Bronchial epithelial cell (primary cell): ENCODE measurements around the gene ARID3A. TPM values are rescaled to one million over a fixed set of nuclear protein-coding genes. Genes with fewer than 3 reads are reported as not detected.

Experiments
- DNase-seq: peaks from one replicate; pipeline ENCODE4 v3.0.0-alpha.2; 2010; ENCODE audit warnings: low read depth
- FAIRE-seq: peaks from 2 replicates; lab custom pipeline; 2011; peaks lifted over from hg19 to GRCh38; lab: Jason Lieb, UNC
- H3K27me3 ChIP-seq: 2 replicates; pipeline ENCODE4 v1.5.1; 2011; ENCODE audit warnings: low read length; ENCODE audit not compliant: control insufficient read depth, insufficient read depth
- H3K36me3 ChIP-seq: 2 replicates; pipeline ENCODE4 v1.5.1; 2011; ENCODE audit warnings: low read length; ENCODE audit not compliant: control insufficient read depth, insufficient read depth
- H3K4me3 ChIP-seq: 2 replicates; pipeline ENCODE4 v1.5.1; 2011; ENCODE audit warnings: mild to moderate bottlenecking, low read depth, low read length, control low read depth
- total RNA-seq: library from RNA; depleted of rRNA; stranded (reverse); fragments of >200 nt; gene quantifications from 2 replicates; pipeline ENCODE4 v1.2.1, GENCODE V29; 2014
- TF ChIP-seq, protein P1 (sequence below): IDR thresholded peaks from 2 replicates; pipeline ENCODE4 v1.5.1; 2011; ENCODE audit warnings: mild to moderate bottlenecking, moderate library complexity, low read length, control low read depth, inconsistent platforms; ENCODE audit not compliant: insufficient read depth, severe bottlenecking

The ARID3A gene
- total RNA-seq, 1 donor from 2014 or later: 15.8 TPM

GRCh38 chr19:1013218-1013617, 87.4 kb downstream of the ARID3A start:
- Histone ChIP-seq H3K36me3 (peaks cover 43% of the 10 kb centered on the region), H3K4me3 (no peak overlapping the region), H3K27me3 (no peaks in the 10 kb centered on the region)
- no peak for DNase-seq
- FAIRE-seq: no peak
- TF ChIP-seq, protein P1, sequence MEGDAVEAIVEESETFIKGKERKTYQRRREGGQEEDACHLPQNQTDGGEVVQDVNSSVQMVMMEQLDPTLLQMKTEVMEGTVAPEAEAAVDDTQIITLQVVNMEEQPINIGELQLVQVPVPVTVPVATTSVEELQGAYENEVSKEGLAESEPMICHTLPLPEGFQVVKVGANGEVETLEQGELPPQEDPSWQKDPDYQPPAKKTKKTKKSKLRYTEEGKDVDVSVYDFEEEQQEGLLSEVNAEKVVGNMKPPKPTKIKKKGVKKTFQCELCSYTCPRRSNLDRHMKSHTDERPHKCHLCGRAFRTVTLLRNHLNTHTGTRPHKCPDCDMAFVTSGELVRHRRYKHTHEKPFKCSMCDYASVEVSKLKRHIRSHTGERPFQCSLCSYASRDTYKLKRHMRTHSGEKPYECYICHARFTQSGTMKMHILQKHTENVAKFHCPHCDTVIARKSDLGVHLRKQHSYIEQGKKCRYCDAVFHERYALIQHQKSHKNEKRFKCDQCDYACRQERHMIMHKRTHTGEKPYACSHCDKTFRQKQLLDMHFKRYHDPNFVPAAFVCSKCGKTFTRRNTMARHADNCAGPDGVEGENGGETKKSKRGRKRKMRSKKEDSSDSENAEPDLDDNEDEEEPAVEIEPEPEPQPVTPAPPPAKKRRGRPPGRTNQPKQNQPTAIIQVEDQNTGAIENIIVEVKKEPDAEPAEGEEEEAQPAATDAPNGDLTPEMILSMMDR: no peak

- H3K36me3 ChIP-seq: peaks cover 43% of the 10 kb centered on the region
- H3K4me3 ChIP-seq: no peak overlapping the region
- DNase-seq (no peak), FAIRE-seq (no peak)
- TF ChIP-seq, protein P1: no peak
- H3K27me3 ChIP-seq: no peaks in the 10 kb centered on the region
These were observed 88.6 kb downstream of the ARID3A start for GRCh38 chr19:1014161-1015060.

DNA sequence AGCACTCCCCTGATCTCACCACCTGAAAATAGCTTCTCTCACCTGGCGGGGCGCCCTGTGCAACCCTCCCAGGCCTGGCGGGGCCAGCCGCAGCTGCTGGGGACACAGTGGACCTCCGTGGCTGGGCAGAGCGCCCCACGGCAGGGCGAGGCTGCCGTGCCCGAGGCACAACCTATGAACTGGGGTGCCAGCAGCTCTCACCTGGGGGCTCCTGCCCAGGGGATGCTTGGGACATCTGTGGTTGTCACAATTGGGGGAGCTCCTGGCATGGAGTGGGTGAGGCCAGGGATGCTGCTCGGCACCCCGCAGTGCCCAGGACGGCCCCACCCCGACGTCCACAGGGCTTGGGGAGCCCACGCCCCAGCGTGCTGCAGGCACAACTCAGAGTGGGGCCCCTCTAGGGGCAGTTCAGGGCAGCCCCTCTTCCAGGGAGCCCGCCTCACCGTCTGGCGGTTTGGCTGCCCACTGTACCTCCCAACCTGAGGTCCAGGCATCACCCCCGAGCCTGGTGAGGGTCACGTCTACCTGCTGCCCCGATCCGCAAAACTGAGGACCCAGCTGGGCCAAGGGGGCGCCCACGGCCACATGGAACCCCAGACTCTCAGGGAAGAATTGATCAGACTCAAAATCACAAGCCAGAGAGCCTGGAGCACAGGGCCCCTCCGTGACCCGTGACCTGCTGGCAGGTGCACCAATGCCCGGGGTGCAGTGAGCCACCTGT, 89.4 kb downstream of the ARID3A start:
- DNase-seq: no peak
- TF ChIP-seq, protein P1: no peak
- no peak overlapping the region for H3K4me3 ChIP-seq
- peaks cover 39% of the 10 kb centered on the region for H3K36me3 ChIP-seq
- no peak for FAIRE-seq
- no peaks in the 10 kb centered on the region for H3K27me3 ChIP-seq

DNA sequence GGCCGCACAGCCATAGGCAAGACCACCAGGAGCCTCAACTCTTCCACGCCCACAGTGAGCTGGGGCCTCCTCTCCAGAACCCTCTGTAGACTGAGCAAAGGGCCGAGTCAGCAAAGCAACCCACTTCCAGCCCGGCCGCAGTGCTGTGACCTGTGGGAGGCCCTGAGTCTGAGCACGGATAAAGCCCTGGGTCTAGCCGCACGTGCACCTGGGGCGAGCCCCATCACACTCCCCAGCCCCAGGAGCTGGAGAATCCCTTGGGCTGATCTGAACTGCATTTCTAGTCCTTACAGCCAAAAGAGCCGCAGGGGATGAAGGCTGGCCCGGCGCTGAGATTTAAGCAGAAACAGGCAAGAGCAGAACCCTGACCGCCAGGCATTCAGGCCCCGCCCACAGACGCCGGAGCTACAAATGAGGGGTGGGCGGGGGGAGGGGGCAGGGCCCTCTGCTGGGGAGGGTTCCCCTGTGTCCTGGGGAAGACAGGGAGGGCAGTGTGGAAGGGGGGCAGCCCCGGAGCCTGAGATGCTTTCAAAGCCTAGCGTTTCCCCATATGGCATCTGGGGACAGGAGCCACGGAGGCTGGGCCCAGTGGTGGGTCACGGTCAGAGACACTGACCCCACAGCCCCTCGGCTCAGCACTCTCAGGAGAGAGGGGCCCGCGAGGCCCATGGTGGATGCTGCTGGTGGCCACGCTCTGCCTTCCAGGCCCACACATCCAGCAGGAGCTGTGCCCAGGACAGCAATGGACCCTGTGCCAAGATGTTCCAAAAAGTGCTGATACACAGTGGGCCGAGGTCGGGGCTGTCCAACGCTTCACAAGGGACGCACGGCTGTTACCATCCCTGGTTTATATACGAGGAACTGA, 90.2 kb downstream of the ARID3A start:
- TF ChIP-seq, protein P1: no peak
- no peak overlapping the region for H3K4me3 ChIP-seq
- H3K27me3 ChIP-seq: no peaks in the 10 kb centered on the region
- DNase-seq: no peak
- FAIRE-seq: no peak
- peaks cover 35% of the 10 kb centered on the region for H3K36me3 ChIP-seq

DNA sequence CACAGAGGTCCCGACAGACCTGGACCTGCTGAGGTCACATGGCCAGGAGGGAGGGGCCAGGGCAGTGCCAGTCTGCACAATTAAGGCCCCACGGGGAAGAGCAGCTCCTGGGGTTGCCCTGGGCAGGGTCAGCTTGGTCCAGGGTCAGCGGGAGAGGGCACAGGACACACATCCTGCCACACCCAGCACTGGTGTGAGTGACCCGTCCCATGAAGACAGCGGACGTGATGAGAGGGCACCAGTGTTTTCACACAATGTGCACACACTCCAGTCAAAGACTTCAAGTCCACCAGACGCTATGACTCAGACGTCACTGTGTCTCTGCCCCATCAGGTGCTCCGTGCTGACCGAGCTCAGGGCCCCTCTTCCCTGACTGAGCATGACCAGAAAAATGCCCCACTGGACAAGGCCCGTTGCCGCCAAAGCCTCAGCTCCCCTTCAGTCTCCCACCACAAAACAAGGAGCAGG, 90.8 kb downstream of the ARID3A start:
- H3K36me3 ChIP-seq: peaks cover 35% of the 10 kb centered on the region
- H3K4me3 ChIP-seq: no peak overlapping the region
- peak; percentile 92 for FAIRE-seq
- no peaks in the 10 kb centered on the region for H3K27me3 ChIP-seq
- TF ChIP-seq, protein P1: no peak
- DNase-seq: peak; percentile 74
